Liver (tissue), 10 donors: Measurements from ENCODE around the gene PRRT3. TPM values are rescaled to one million over a fixed set of nuclear protein-coding genes. Genes with fewer than 3 reads are reported as not detected.
A peak's percentile ranks its signal among the peaks of the same experiment; 100 is the strongest.
"Not testable (repeated sequence)": the region's sequence is repeated elsewhere in the genome, so short reads cannot be mapped to it uniquely, and the experiment has no call there.

Experiments
- DNase-seq: peaks from one replicate; pipeline ENCODE4 v3.0.0-alpha.2; 2017; ENCODE audit warnings: low spot score
- H3K27ac ChIP-seq, 2 donors: one replicate each; pipeline ENCODE4 v1.7.0; 2013; ENCODE audit warnings: inconsistent platforms in 2 of 2, low read length in 2 of 2, control low read depth in 1 of 2, low read depth in 1 of 2, mild to moderate bottlenecking in 1 of 2
- H3K27me3 ChIP-seq, 4 donors: one replicate each; pipeline versions ENCODE4 v1.6.1 to v1.7.0; 2013; ENCODE audit warnings: low read length in 3 of 4, inconsistent platforms in 1 of 4, mild to moderate bottlenecking in 1 of 4, moderate library complexity in 1 of 4; ENCODE audit not compliant: control insufficient read depth in 4 of 4, insufficient read depth in 4 of 4
- H3K36me3 ChIP-seq, 4 donors: one replicate each; pipeline versions ENCODE4 v1.6.1 to v1.7.0; 2013; ENCODE audit warnings: low read length in 3 of 4, mild to moderate bottlenecking in 3 of 4, low read depth in 1 of 4, moderate library complexity in 1 of 4; ENCODE audit not compliant: control insufficient read depth in 4 of 4, insufficient read depth in 3 of 4
- H3K4me1 ChIP-seq, 4 donors: one replicate each; pipeline versions ENCODE4 v1.6.1 to v1.7.0; 2013; ENCODE audit warnings: low read length in 3 of 4, mild to moderate bottlenecking in 3 of 4, moderate library complexity in 1 of 4; ENCODE audit not compliant: control insufficient read depth in 4 of 4, insufficient read depth in 4 of 4
- H3K4me3 ChIP-seq, 3 donors: one replicate each; pipeline versions ENCODE4 v1.6.1 to v1.7.0; 2013; ENCODE audit warnings: low read length in 3 of 3, control low read depth in 1 of 3, low read depth in 1 of 3, mild to moderate bottlenecking in 1 of 3
- H3K9ac ChIP-seq, 2 donors: one replicate each; pipeline ENCODE4 v1.7.0; 2013; ENCODE audit warnings: low read length in 2 of 2, mild to moderate bottlenecking in 2 of 2, moderate library complexity in 2 of 2, control low read depth in 1 of 2, low read depth in 1 of 2
- H3K9me3 ChIP-seq, 4 donors: one replicate each; pipeline versions ENCODE4 v1.6.1 to v1.7.0; 2013; ENCODE audit warnings: low read length in 3 of 4; ENCODE audit not compliant: control insufficient read depth in 4 of 4
- HNF4A ChIP-seq, 2 donors: conservative IDR thresholded peaks; 2 replicates each; pipeline ENCODE4 v1.6.1; 2016; ENCODE audit warnings: antibody characterized with exemption in 2 of 2, mild to moderate bottlenecking in 2 of 2
- HNF4G ChIP-seq: IDR thresholded peaks from 2 replicates; pipeline ENCODE4 v1.6.1; 2016; ENCODE audit warnings: antibody characterized with exemption
- RXRA ChIP-seq, 2 donors: IDR thresholded peaks; 2 replicates each; pipeline ENCODE4 v1.6.1; 2017 to 2018; ENCODE audit warnings: antibody characterized with exemption in 2 of 2, mild to moderate bottlenecking in 1 of 2
- SP1 ChIP-seq: IDR thresholded peaks from 2 replicates; pipeline ENCODE4 v1.6.1; 2018; ENCODE audit warnings: antibody characterized with exemption, mild to moderate bottlenecking
- WGBS: extraction: QIAGEN DNeasy Blood & Tissue Kit; methylation state at CpG from one replicate; pipeline ENCODE4 v1.1.7; 2013; 5-methylcytosine and 5-hydroxymethylcytosine counted together
- polyA plus RNA-seq, 2 donors: library from polyadenylated mRNA; stranded (reverse) in 1 of 2; unstranded in 1 of 2; fragments of 200-250 nt in 1 of 2; fragments of >200 nt in 1 of 2; fragmentation: Nextera tagmentation in 1 of 2; extraction: Ambion mirVana in 1 of 2; gene quantifications; one replicate each; pipeline versions ENCODE4 v1.2.1 to v1.2.3, GENCODE V29; 2013 to 2015
- small RNA-seq: library from RNA; depleted of rRNA; stranded (forward); fragments of <200 nt; gene quantifications from one replicate; pipeline ENCODE3, GENCODE V24; 2014
- total RNA-seq, 2 donors: library from RNA; depleted of rRNA; stranded (reverse); fragments of >200 nt; gene quantifications; one replicate each; pipeline ENCODE4 v1.2.3, GENCODE V29; 2014
- donor health status: healthy.
- donor health status: healthy.
- donor health status: healthy.
- donor health status: healthy.
- donor health status: healthy.

PRRT3 gene
- total and polyA plus RNA-seq, 4 donors = 0.14 to 0.79 (median 0.24) TPM

DNA sequence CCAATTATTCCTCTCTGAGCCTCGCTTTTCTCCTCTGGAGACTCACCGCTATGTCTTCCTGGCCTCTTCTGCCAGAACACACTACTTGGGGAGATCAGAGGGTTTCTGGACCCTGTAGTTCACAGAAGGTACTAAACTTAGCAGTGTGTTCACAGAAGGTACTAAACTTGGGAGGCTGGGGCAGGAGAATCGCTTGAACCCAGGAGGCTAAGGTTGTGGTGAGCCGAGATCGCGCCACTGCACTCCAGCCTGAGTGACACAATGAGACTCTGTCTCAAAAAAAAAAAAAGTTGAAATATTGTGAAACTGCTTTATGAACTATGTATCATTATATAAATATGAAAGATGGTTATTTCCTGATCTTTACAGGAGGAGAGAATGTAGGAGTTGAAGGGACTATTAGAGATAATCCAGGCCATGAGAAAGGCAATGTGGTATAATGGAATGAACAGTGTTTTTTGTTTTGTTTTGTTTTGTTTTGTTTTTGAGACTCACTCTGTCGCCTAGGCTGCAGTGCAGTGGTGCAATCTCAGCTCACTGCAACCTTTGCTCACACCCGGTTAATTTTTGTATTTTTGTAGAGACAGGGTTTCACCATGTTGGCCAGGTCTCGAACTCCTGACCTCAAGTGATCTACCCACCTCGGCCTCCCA is 55.3 kb downstream of the PRRT3 start:
- H3K27me3 ChIP-seq, H3K9me3 ChIP-seq, H3K9ac ChIP-seq, H3K4me3 ChIP-seq, DNase-seq, H3K36me3 ChIP-seq: not testable (repeated sequence)
- peak; percentile 72 to 78 for TF ChIP-seq HNF4A (conservative IDR thresholded peaks at IDR 0.05)
- peak; percentile 77 to 91 for TF ChIP-seq RXRA (IDR thresholded peaks at IDR 0.05)
- peak; percentile 38 for TF ChIP-seq HNF4G
- peak; percentile 76 for TF ChIP-seq SP1
- peaks cover 11 to 40% (median 31%) of the 10 kb centered on the region in 4 donors for H3K4me1 ChIP-seq
- WGBS = 51% methylated on average over 10 of the region's 10 CpGs
- peak overlapping the region; percentile 84 to 88 for H3K27ac ChIP-seq

- DNase-seq, H3K4me3 ChIP-seq, H3K9me3 ChIP-seq, H3K9ac ChIP-seq, H3K27ac ChIP-seq, H3K27me3 ChIP-seq, H3K36me3 ChIP-seq: not testable (repeated sequence)
- H3K4me1 ChIP-seq = peaks cover 12 to 36% (median 29%) of the 10 kb centered on the region in 4 donors
- 95% methylated on average over 3 of the region's 3 CpGs for WGBS
These were observed 56.5 kb downstream of the PRRT3 start for GRCh38 chr3:9895715-9896114.

Small RNA genes within 50 kb of the gene (small RNA-seq; reads per million reads assigned to genes)
- gene CYCSP10 (not detected), gene RNU6-882P (not detected)

Other genes with a start within 250 kb of the PRRT3 start
- gene CPNE9, start 248.6 kb downstream of the PRRT3 start, total RNA-seq = not detected
- gene CPNE9, start 248.6 kb downstream of the PRRT3 start, polyA plus RNA-seq = not detected
- 10 to 100 TPM in 1 of 2 donors, 1 to 10 TPM in 1; 9.4 to 11.2 TPM for gene BRPF1, start 220.7 kb downstream of the PRRT3 start, total RNA-seq
- 1 to 10 TPM; 2.0 to 3.5 TPM for gene BRPF1, start 220.7 kb downstream of the PRRT3 start, polyA plus RNA-seq
- gene OGG1, start 202.5 kb downstream of the PRRT3 start, total RNA-seq = 10 to 100 TPM in 1 of 2 donors, 1 to 10 TPM in 1; 9.1 to 19.8 TPM
- gene OGG1, start 202.5 kb downstream of the PRRT3 start, polyA plus RNA-seq = 10 to 100 TPM in 1 of 2 donors, 1 to 10 TPM in 1; 8.9 to 10.8 TPM
- gene CAMK1, start 182.5 kb downstream of the PRRT3 start, total RNA-seq = 10 to 100 TPM; 13.8 to 17.3 TPM
- gene CAMK1, start 182.5 kb downstream of the PRRT3 start, polyA plus RNA-seq = 10 to 100 TPM; 16.0 to 20.1 TPM
- gene TADA3, start 159.9 kb downstream of the PRRT3 start, total RNA-seq = 10 to 100 TPM; 20.7 to 22.3 TPM
- 10 to 100 TPM; 16.2 to 27.8 TPM for gene TADA3, start 159.9 kb downstream of the PRRT3 start, polyA plus RNA-seq
- gene ARPC4, start 159.3 kb downstream of the PRRT3 start, total RNA-seq = 10 to 100 TPM; 53.3 to 53.6 TPM
- 10 to 100 TPM; 22.1 to 51.8 TPM for gene ARPC4, start 159.3 kb downstream of the PRRT3 start, polyA plus RNA-seq
- 10 to 100 TPM in 1 of 2 donors, 1 to 10 TPM in 1; 4.9 to 19.6 TPM for gene TTLL3, start 142.1 kb downstream of the PRRT3 start, total RNA-seq
- 1 to 10 TPM; 2.8 to 8.0 TPM for gene TTLL3, start 142.1 kb downstream of the PRRT3 start, polyA plus RNA-seq
- 10 to 100 TPM; 14.4 to 17.3 TPM for gene RPUSD3, start 108.4 kb downstream of the PRRT3 start, total RNA-seq
- 10 to 100 TPM; 20.3 to 22.7 TPM for gene RPUSD3, start 108.4 kb downstream of the PRRT3 start, polyA plus RNA-seq
- gene CIDEC, start 72.2 kb downstream of the PRRT3 start, total RNA-seq = under 1 TPM in 1 of 2 donors, not detected in 1; 0.59 TPM
- gene CIDEC, start 72.2 kb downstream of the PRRT3 start, polyA plus RNA-seq = 1 to 10 TPM in 1 of 2 donors, under 1 TPM in 1; 0.28 to 4.2 TPM
- 10 to 100 TPM; 18.0 to 29.3 TPM for gene JAGN1, start 61.8 kb downstream of the PRRT3 start, total RNA-seq
- 10 to 100 TPM; 32.0 to 46.8 TPM for gene JAGN1, start 61.8 kb downstream of the PRRT3 start, polyA plus RNA-seq
- 1 to 10 TPM; 1.1 to 2.1 TPM for gene IL17RE, start 49.6 kb downstream of the PRRT3 start, total RNA-seq
- under 1 TPM; 0.42 to 0.71 TPM for gene IL17RE, start 49.6 kb downstream of the PRRT3 start, polyA plus RNA-seq
- gene IL17RC, start 35.3 kb downstream of the PRRT3 start, total RNA-seq = 10 to 100 TPM; 15.4 to 62.8 TPM
- gene IL17RC, start 35.3 kb downstream of the PRRT3 start, polyA plus RNA-seq = 10 to 100 TPM; 25.7 to 25.8 TPM
- 10 to 100 TPM; 12.6 to 29.5 TPM for gene CRELD1, start 18.6 kb downstream of the PRRT3 start, total RNA-seq
- gene CRELD1, start 18.6 kb downstream of the PRRT3 start, polyA plus RNA-seq = 10 to 100 TPM; 20.5 to 31.1 TPM
- gene EMC3, start 34.4 kb upstream of the PRRT3 start, total RNA-seq = 10 to 100 TPM; 54.0 to 71.4 TPM
- 10 to 100 TPM; 77.2 to 81.3 TPM for gene EMC3, start 34.4 kb upstream of the PRRT3 start, polyA plus RNA-seq
- gene FANCD2, start 74.0 kb upstream of the PRRT3 start, total RNA-seq = 10 to 100 TPM in 1 of 2 donors, under 1 TPM in 1; 0.84 to 24.6 TPM
- gene FANCD2, start 74.0 kb upstream of the PRRT3 start, polyA plus RNA-seq = under 1 TPM; 0.76 to 0.84 TPM
- not detected for gene FANCD2OS, start 155.8 kb upstream of the PRRT3 start, total RNA-seq
- not detected for gene FANCD2OS, start 155.8 kb upstream of the PRRT3 start, polyA plus RNA-seq
- gene BRK1, start 163.3 kb upstream of the PRRT3 start, total RNA-seq = 10 to 100 TPM; 28.3 to 56.2 TPM
- gene BRK1, start 163.3 kb upstream of the PRRT3 start, polyA plus RNA-seq = 10 to 100 TPM; 79.6 to 82.2 TPM
- gene VHL, start 189.4 kb upstream of the PRRT3 start, total RNA-seq = 10 to 100 TPM; 28.3 to 33.6 TPM
- 1 to 10 TPM; 5.6 to 8.3 TPM for gene VHL, start 189.4 kb upstream of the PRRT3 start, polyA plus RNA-seq
- gene IRAK2, start 212.5 kb upstream of the PRRT3 start, total RNA-seq = 1 to 10 TPM; 7.1 to 9.3 TPM
- gene IRAK2, start 212.5 kb upstream of the PRRT3 start, polyA plus RNA-seq = 1 to 10 TPM; 2.7 to 4.6 TPM